Measurements from ENCODE around the gene APBB1IP. TPM values are rescaled to one million over a fixed set of nuclear protein-coding genes. Genes with fewer than 3 reads are reported as not detected.
"Not testable (repeated sequence)": the region's sequence is repeated elsewhere in the genome, so short reads cannot be mapped to it uniquely, and the experiment has no call there.

APBB1IP gene
- polyA plus RNA-seq, 1 donor = 3.9 TPM

DNA sequence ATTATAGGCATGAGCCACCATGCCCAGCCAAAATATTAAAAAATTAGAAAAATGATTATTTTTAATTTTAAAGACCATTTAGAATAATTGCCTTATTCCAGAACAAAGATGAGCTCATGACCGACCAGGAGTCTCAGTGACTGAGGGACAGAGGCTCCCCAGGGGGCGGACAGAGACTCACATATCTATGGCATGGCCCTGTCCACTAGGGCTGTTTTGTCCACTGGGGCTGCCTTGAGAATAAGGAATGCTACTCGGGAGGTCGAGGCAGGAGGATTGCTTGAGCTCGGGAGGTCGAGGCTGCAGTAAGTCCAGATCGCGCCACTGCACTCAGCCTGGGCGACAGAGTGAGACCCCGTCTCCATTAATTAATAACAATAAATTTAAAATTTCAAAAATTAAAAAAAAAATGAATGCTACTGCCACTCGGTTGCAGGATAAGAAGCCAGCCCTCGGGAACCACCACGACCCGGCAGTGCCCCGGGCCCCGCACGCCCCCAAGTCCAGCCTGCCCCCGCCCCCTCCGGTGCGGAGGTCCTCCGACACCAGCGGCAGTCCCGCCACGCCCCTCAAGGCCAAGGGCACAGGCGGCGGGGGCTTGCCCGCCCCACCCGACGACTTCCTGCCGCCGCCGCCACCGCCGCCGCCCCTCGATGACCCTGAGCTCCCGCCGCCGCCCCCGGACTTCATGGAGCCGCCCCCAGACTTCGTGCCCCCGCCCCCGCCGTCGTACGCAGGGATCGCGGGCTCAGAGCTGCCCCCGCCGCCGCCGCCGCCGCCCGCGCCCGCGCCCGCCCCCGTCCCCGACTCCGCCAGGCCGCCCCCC is 128.6 kb downstream of the APBB1IP start:
- no peak for DNase-seq

DNA sequence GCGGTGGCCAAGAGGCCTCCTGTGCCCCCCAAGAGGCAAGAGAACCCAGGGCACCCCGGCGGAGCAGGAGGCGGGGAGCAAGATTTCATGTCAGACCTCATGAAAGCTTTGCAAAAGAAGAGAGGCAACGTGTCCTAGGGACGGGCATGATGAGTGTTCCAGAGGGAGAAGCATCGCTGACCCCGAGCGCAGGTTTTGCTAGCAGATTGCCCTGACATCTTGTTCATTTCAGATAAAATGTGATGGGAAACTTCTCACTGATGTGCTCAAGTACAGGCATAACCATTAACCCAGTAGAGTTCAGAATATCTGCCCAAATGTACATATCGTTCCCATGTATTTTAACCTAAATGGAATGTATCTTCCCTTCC is 129.2 kb downstream of the APBB1IP start:
- no peak for DNase-seq

DNA sequence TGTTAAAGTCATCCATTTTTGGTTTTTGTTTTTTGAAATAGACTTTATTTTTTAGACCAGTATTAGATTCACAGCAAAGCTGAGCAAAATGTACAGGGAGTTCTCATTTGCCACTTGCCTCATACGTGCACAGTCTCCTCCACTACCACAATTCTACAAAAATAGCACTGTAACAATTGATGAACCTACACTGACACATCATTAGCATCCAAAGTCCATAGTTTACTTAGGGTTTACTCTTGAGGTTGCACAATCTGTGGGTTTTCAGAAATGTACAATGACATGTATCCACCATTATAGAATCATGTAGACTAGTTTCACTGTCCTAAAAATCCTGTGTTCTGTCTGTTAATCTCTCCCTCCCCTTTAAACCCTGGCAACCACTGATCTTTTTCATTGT is 133.5 kb downstream of the APBB1IP start:
- no peak for DNase-seq

DNA sequence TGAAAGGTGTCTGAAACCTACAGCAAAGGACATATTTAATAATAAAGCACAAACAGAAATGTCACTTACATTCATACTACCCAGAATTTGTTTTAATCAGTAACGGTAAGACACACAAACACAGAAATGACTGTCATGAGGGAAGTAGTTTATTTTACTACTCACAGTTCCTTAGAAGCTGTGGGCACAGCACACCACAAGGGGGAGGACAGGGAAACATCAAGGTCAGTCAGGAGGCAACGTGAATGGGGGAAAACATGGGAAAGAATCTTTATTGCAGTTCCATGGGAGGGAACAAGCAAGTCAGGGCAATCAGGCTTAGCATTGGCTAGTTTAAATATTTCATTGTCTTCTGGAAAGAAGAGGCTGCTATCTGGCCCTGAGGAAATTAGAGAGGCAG is 135.5 kb downstream of the APBB1IP start:
- DNase-seq = no peak

DNA sequence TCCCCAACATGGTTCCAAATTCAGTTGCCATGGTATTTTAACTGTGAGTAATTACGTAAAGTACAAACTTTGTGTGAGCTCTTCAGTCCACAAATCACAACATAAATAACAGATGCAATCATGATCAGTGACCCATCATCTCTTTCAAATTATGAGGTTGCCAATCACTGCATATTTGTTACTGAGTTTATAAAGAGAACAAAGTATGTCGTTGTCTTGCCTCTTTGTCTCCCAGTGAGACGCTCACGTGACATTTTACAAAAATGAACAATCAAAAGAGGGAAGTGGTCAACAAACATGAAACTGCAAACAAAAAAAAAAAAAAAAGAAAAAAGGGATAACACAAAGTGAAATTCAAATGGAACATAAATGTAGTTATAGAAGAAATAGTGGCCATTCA is 136.6 kb downstream of the APBB1IP start:
- DNase-seq = no peak

DNA sequence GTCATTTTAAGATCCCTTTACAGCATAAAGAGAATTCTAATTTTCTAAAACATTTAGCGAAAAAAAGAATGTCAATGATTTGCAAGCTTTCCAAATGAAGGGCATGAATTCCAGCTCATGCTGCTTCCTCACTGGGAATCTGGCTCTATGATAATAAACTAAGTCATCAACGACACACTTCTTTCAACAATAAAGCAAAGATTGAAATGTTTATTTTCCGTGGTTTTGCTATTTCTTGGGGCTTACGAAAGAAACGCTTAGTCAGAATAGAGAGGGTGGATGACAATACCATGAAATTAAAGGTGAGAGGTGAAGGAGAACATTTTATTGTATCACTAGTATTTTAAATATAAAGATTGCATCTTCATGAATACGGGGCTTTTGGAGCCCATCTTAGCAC is 140.2 kb downstream of the APBB1IP start:
- DNase-seq = not testable (repeated sequence)

DNA sequence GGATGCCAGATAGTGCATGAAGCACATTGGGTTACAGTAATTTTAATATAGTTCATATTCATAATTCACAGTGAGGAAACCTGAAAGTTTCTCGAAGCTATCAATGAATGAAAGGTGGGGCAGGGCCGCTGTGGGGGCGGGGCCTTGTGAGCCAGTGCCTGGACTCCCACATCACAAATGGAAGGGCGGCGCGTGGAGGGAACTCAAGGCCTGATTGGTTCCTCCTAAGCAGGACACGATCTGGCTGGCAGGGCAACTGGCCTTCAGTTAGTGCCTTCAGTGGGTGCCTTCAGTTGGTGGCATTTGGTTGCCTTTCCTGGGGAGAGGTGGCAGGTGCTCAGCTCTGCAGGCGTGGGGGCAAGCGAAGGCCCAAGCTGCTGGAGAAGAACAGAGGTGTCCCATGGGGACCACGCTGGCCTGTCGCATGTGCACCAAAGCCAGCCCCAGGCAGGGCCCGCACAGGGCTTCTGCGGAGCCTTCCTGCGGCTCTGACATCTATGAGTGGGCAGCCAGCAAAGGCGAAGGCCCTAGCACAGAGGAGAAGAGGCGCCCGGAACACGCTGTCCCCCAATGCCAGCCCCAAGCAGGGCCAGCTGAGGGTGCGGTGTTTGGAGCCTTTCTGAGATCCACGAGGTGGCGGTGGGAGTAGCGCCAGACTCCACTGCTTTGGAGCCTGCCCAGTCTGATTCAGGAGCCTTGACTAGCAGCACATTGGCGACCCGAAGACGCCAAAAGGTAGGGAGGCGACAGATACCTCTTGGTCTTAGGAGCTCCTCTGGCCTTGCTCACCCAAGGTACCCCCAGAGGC is 141.3 kb downstream of the APBB1IP start:
- no peak for DNase-seq

DNA sequence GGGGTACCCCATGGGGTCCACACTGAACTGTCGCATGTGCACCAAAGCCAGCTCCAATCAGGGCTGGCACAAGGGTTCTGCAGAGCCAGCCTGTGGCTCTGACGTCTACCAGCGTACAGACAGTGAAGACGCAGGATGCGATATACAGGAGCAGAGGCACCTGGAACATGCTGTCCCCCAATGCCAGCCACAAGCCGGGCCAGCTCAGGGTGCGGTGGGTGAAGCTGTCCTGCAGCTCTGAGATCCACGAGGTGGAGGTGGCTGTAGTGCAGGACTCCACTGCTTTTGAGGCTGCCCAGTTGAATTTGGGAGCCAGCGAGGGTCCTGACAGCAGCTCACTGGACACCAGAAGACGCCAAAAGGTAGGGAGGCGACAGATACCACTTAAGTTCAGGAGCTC is 148.1 kb downstream of the APBB1IP start:
- no peak for DNase-seq

DNA sequence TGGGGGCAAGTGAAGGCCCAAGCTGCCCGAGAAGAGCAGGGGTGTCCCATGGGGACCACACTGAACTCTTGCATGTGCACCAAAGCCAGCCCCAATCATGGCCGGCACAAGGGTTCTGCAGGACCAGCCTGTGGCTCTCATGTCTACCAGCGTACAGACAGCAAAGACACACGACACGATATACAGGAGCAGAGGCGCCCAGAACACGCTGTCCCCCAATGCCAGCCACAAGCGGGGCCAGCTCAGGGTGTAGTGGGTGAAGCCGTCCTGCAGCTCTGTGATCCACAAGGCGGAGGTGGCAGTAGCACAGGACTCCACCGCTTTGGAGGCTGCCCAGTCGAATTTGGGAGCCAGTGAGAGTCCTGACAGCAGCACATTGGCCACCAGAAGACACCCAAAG is 150.5 kb downstream of the APBB1IP start:
- no peak for DNase-seq

DNA sequence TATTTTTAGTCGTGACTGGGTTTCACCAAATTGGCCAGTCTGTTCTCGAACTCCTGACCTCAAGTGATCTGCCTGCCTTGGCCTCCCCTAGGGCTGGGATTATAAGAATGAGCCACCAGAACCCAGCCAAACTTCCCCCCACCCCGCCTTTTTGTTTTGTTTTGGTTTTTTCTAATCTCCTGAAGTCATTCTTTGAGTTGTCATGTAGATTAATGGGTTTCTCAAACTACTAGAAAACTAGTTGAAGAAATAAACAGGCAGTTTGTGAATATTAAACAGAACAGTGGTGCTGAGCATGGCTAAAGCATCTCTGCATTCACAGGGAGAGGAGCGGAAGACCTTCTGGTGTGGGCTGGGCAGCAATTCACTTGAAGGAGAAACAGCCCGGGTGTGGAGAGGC is 151.7 kb downstream of the APBB1IP start:
- DNase-seq = not testable (repeated sequence)

DNA sequence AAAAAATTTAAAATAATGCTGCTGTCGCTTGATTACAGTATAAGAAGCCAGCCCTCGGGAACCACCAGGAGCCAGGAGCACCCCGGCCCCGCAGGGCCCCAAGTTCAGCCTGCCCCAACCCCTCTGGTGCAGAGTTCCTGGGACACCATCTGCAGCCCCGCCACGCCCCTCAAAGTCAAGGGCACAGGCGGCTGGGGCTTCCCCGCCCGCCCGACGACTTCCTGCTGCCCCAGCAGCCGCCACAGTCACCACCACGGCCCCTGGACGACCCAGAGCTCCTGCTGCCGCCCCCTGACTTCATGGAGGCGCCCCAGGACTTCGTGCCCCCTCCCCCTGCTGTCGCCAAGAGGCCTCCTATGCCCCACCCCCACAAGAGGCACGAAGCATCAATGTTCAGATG is 155.8 kb downstream of the APBB1IP start:
- DNase-seq = no peak

DNA sequence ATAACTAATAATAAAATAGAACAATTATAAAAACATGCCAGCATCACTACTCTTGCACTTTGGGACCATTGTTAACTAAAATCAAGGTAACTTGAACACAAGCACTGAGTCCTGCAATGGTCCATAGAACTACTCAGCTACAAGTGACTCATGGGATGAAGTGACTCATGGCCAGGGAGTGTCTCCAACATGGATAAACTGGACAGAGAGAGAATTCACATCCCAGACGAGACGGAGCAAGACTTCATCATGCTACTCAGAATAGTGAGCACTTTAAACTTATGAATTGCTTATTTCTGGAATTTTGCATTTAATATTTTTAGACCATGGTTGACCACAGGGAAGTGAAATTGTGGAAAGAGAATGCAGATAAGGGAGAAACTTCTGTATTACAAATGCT is 165.1 kb downstream of the APBB1IP start:
- DNase-seq = not testable (repeated sequence)

DNA sequence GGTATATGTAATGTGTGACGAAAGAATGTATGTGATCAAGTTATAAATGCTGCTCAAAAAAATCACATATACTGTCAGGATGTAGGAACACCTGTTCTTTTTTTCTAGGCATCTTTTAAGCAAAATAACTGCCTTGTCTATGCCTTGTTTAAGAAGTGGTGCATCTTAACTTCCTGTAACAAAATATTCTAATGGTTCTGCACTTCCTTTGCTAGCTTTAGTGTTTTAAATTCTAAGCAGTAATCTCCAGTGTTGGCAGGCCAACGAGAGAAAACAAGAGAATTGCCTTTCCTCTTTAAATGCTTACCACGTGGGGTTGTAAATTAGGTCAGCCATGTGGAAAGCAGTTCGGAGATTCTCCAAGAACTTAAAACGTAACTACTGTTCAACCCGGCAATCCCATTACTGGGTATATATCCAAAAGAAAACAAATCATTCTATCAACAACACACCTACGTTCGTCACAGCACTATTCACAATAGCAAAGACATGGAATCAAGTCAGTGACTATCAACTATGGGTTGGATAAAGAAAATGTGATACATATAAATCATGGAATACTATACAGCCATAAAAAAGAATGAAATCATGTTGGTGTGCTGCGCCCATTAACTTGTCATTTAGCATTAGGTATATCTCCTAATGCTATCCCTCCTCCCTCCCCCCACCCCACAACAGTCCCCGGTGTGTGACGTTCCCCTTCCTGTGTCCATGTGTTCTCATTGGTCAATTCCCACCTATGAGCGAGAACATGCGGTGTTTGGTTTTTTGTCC is 166.4 kb downstream of the APBB1IP start:
- DNase-seq = not testable (repeated sequence)

DNA sequence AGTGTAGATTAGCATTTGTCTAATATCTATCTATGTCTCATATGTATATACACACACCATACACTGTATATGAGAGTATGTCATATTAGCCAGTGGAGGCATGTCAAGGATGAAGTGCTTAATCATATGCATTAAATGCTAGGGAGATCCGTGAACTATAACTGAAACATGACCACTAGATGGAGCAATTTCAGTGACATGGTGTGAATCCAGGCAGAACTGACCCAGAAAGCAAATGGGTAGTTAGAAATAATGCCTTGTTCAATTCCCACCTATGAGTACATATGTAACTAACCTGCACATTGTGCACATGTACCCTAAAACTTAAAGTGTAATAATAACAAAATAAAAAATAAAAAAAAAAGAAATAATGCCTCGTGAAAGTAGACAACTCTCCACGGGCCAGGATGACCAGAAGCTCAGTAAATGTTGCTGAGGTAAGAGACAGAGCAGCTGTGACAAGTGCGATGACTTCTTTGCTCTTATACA is 168.3 kb downstream of the APBB1IP start:
- not testable (repeated sequence) for DNase-seq

DNA sequence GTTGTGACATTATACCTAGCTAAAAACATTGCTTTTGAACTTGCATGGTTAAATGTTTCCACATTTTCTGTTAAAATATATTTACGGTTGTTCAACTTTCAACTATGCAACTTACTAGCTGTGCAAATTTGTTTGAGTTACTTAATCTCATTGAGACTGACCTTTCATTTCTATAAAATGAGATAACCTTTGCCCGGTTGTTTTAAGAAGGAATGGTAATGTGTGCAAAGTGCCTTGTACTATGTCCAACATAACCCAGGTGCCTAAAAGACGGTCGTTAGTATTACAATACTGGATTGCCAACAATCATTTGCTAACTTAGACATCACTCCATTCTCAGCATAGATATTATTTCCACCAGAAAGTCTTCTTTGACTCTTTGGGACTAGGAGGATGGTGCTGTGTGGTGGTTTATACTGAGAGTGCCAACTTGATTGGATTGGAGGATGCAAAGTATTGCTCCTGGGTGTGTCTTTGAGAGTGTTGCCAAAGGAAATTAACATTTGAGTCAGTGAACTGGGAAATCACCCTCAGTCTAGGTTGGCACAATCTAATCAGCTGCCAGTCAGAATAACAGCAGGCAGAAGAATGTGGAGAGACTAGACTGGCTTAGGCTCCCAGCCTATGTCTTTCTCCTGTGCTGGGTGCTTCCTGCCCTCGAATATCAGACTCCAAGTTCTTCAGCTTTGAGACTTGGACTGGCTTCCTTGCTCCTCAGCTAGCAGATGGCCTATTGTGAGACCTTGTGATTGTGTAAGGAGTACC is 174.2 kb downstream of the APBB1IP start:
- DNase-seq = no peak

Other genes starting within 250 kb of the APBB1IP start
- not detected for gene GAD2, start 221.6 kb upstream of the APBB1IP start, polyA plus RNA-seq (ENCODE audit: insufficient read length)

All from hindlimb muscle (tissue), 1 donor.